Pancreas (tissue), 10 donors: ENCODE data around the gene IL36RN. TPM values are rescaled to one million over a fixed set of nuclear protein-coding genes. Genes with fewer than 3 reads are reported as not detected.

Experiments
- ATAC-seq, 4 donors: fragments of 200-7000 bp; cut with Tn5 transposase; one replicate each; pipeline versions ENCODE4 v1.8.0 to v1.9.1; 2020; ENCODE audit warnings: mild to moderate bottlenecking in 4 of 4, moderate library complexity in 4 of 4
- DNase-seq, 6 donors: peaks; one replicate each; pipeline ENCODE4 v3.0.0-alpha.2; 2020
- FAIRE-seq: peaks from 2 replicates; lab custom pipeline; 2012; peaks lifted over from hg19 to GRCh38; lab: Jason Lieb, UNC
- H3K27ac ChIP-seq, 4 donors: fragments of 200-600 bp; sonication (generic); 1 replicate in 3 of 4; 2 replicates in 1 of 4; pipeline versions ENCODE4 v1.5.0 to v1.8.0; 2020
- H3K27me3 ChIP-seq, 4 donors: fragments of 200-600 bp; one replicate each; pipeline ENCODE4 v1.8.0; 2021
- H3K36me3 ChIP-seq, 3 donors: fragments of 200-600 bp; sonication (generic) in 1 of 3; one replicate each; pipeline versions ENCODE4 v1.5.0 to v1.8.0; 2020 to 2021
- H3K4me1 ChIP-seq, 3 donors: fragments of 200-600 bp; one replicate each; pipeline ENCODE4 v1.8.0; 2021
- H3K4me3 ChIP-seq, 4 donors: fragments of 200-600 bp; sonication (generic) in 2 of 4; one replicate each; pipeline versions ENCODE4 v1.5.0 to v1.8.0; 2020 to 2021
- H3K9me3 ChIP-seq, 4 donors: fragments of 200-600 bp; one replicate each; pipeline ENCODE4 v1.8.0; 2021
- CTCF ChIP-seq, 4 donors: fragments of 200-600 bp; sonication (generic) in 3 of 4; IDR thresholded peaks; one replicate each; pipeline versions ENCODE4 v1.5.0 to v1.8.0; 2021; ENCODE audit warnings: antibody characterized with exemption in 4 of 4
- WGBS, 2 donors: extraction: QIAGEN DNeasy Blood & Tissue Kit; methylation state at CpG; one replicate each; pipeline ENCODE4 v1.1.7; 2013; 5-methylcytosine and 5-hydroxymethylcytosine counted together
- intact Hi-C, 3 donors: fragments of 100-400 bp; cut with DNase I; formaldehyde crosslinking; loops; one replicate each; pipeline versions ENCODE4 v1.11.1 to v1.14.2; 2022
- polyA plus RNA-seq, 2 donors: library from polyadenylated mRNA; stranded (reverse); fragments of 200-250 nt; gene quantifications; one replicate each; pipeline ENCODE4 v1.2.3, GENCODE V29; 2013
- total RNA-seq, 6 donors: library from RNA; stranded (reverse); fragmentation: NEBNext Ultra II Directional in 4 of 6; extraction: Animal tissue kit (Norgen Biotek cat#: 25700) in 4 of 6; gene quantifications; one replicate each; pipeline versions ENCODE4 v1.2.1 to v1.2.4, GENCODE V29; 2021 to 2023
- donor health status: healthy with polysubstance abuse.
- donor health status: DM: no; HTN: no; CAD: no; lungs with moderate emphysema.
- donor health status: DM: no; HTN: no; CAD: no.
- donor health status: control.
- donor health status: control.
- donor health status: Bipolar disorder and iron deficiency.
- donor health status: DM: yes; HTN: yes; CAD: no.
- donor health status: DM: no; HTN: no; CAD: no.
- donor health status: DM: no; HTN: no; CAD: no.
- donor health status: DM: yes; HTN: yes; CAD: no.

IL36RN gene
- total and polyA plus RNA-seq, 8 donors, result not detected

GRCh38 chr2:113050921-113051895, 7.8 kb upstream of the IL36RN start:
- WGBS, 2 donors, result 90 to 94% methylated on average over 35 to 38 of the region's 38 CpGs
- Histone ChIP-seq H3K27ac (no peak overlapping the region), H3K36me3 (no peaks in the 10 kb centered on the region), H3K9me3 (no peaks in the 10 kb centered on the region), H3K27me3 (no peaks in the 10 kb centered on the region), H3K4me3 (no peak overlapping the region), H3K4me1 (no peaks in the 10 kb centered on the region)
- no peak for FAIRE-seq
- ATAC-seq, result no peak
- intact Hi-C loops, result no loop called here
- no peak for DNase-seq
- no peak for TF ChIP-seq CTCF (IDR thresholded peaks at IDR 0.05)

GRCh38 chr2:113052396-113052917, 6.5 kb upstream of the IL36RN start, which contains the start of gene IL36B:
Gene IL36B, minus strand, starts transcription at chr2:113052867.
- no peak for TF ChIP-seq CTCF (IDR thresholded peaks at IDR 0.05)
- no peaks in the 10 kb centered on the region for H3K9me3 ChIP-seq
- H3K36me3 ChIP-seq, result no peaks in the 10 kb centered on the region
- no peak for DNase-seq
- H3K4me3 ChIP-seq, result no peak within 1 kb of the TSS
- no peak within 1 kb of the TSS for H3K27ac ChIP-seq
- 59% methylated on average over 6 of the region's 6 CpGs for whole genome bisulfite sequencing, 2 donors
- no peaks in the 10 kb centered on the region for H3K4me1 ChIP-seq
- FAIRE-seq, result no peak
- intact Hi-C loops, result no loop called here
- H3K27me3 ChIP-seq, result no peaks in the 10 kb centered on the region
- ATAC-seq, result no peak

- no peak for ATAC-seq
- intact Hi-C loops, result no loop called here
Observed at GRCh38 chr2:113053666-113054065, 5.3 kb upstream of the IL36RN start.

GRCh38 chr2:113054066-113054465, 4.9 kb upstream of the IL36RN start:
- H3K36me3 ChIP-seq, result no peaks in the 10 kb centered on the region
- intact Hi-C loops, result no loop called here
- H3K27ac ChIP-seq, result no peak overlapping the region
- no peaks in the 10 kb centered on the region for H3K4me1 ChIP-seq
- no peaks in the 10 kb centered on the region for H3K27me3 ChIP-seq
- H3K9me3 ChIP-seq, result no peaks in the 10 kb centered on the region
- no peak for TF ChIP-seq CTCF (IDR thresholded peaks at IDR 0.05)
- ATAC-seq (no peak), FAIRE-seq (no peak), DNase-seq (no peak)
- no peak overlapping the region for H3K4me3 ChIP-seq

More at GRCh38 chr2:113053666-113054065, 5.3 kb upstream of the IL36RN start:
- TF ChIP-seq CTCF (IDR thresholded peaks at IDR 0.05), result no peak
- Histone ChIP-seq H3K4me1 (no peaks in the 10 kb centered on the region), H3K9me3 (no peaks in the 10 kb centered on the region), H3K27ac (no peak overlapping the region), H3K36me3 (no peaks in the 10 kb centered on the region), H3K27me3 (no peaks in the 10 kb centered on the region), H3K4me3 (no peak overlapping the region)
- no peak for DNase-seq
- 48 to 49% methylated on average over 3 of the region's 3 CpGs for WGBS, 2 donors
- FAIRE-seq, result no peak

- DNase-seq (no peak), ATAC-seq (no peak), FAIRE-seq (no peak)
- no peaks in the 10 kb centered on the region for H3K36me3 ChIP-seq
- no peak overlapping the region for H3K27ac ChIP-seq
- 61 to 64% methylated on average over 1 of the region's 1 CpG for WGBS, 2 donors
- no peaks in the 10 kb centered on the region for H3K9me3 ChIP-seq
- no peak for TF ChIP-seq CTCF (IDR thresholded peaks at IDR 0.05)
- no peaks in the 10 kb centered on the region for H3K27me3 ChIP-seq
- intact Hi-C loops, result no loop called here
- no peak overlapping the region for H3K4me3 ChIP-seq
- H3K4me1 ChIP-seq, result no peaks in the 10 kb centered on the region
Observed at GRCh38 chr2:113056521-113056920, 2.5 kb upstream of the IL36RN start.
